GM21737 (cell line): ENCODE results near the gene CSN1S1.

Experiments
- ATAC-seq: cut with Tn5 transposase; IDR thresholded peaks from one replicate; pipeline ENCODE4 v1.9.1; 2021; ENCODE audit warnings: mild to moderate bottlenecking, moderate library complexity; ENCODE audit not compliant: unreplicated experiment

Gene CSN1S1

GRCh38 chr4:69991016-69991415 is 60.1 kb downstream of the CSN1S1 start:
- ATAC-seq: no peak

- ATAC-seq: no peak
Observed at GRCh38 chr4:69994782-69995181, 63.9 kb downstream of the CSN1S1 start.

- no peak for ATAC-seq
Observed at GRCh38 chr4:69995526-69996016, 64.7 kb downstream of the CSN1S1 start, which contains the start of gene STATH. STATH (plus strand) TSS chr4:69995966; CDS start chr4:69998438, 2,472 bp downstream.
